Measurements from ENCODE around the gene CPEB3.

DNA sequence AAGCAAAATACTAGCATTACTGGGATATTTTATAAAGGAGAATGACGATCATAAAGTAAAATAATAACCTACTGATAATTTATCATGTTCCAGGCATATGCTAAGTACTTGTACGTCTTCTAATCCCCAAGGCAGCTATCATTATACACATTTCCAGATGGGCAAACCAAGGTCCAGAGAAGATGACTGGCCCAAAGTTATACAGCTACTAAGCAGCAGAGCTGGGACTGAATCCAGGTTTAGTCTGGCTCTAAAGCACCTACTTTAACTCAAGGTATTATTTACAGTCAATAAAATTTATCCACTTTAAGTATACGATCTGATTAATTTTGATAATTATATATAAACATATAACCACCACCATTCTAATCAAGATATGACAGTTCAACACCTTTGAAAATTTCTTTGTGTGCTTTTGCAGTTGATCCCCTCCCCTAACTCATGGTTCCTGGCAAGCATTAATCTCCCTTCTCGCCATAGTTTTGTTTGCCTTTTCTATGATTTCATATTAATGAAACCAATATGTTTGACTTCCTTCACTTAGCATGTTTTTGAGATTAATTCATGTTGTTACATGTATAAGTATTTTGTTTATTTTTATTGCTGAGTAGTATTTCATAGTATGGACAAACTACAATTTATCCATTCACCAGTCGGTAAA, 126.7 kb downstream of the CPEB3 start:
- TF ChIP-seq, protein P1, sequence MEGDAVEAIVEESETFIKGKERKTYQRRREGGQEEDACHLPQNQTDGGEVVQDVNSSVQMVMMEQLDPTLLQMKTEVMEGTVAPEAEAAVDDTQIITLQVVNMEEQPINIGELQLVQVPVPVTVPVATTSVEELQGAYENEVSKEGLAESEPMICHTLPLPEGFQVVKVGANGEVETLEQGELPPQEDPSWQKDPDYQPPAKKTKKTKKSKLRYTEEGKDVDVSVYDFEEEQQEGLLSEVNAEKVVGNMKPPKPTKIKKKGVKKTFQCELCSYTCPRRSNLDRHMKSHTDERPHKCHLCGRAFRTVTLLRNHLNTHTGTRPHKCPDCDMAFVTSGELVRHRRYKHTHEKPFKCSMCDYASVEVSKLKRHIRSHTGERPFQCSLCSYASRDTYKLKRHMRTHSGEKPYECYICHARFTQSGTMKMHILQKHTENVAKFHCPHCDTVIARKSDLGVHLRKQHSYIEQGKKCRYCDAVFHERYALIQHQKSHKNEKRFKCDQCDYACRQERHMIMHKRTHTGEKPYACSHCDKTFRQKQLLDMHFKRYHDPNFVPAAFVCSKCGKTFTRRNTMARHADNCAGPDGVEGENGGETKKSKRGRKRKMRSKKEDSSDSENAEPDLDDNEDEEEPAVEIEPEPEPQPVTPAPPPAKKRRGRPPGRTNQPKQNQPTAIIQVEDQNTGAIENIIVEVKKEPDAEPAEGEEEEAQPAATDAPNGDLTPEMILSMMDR (IDR thresholded peaks at IDR 0.05), result no peak
- TF ChIP-seq POLR2A (IDR thresholded peaks at IDR 0.05), result no peak
- TF ChIP-seq POLR2AphosphoS5 (IDR thresholded peaks at IDR 0.05), result no peak

All from prostate gland (tissue), 2 donors.